Putamen (tissue), 1 donor: ENCODE measurements around the gene AUTS2.
A peak's percentile ranks its signal among the peaks of the same experiment; 100 is the strongest.
"Not testable (repeated sequence)": the region's sequence is repeated elsewhere in the genome, so short reads cannot be mapped to it uniquely, and the experiment has no call there.

Source experiments
- DNase-seq: peaks from one replicate; pipeline ENCODE4 v3.0.0-alpha.2; 2016; ENCODE audit warnings: low spot score

AUTS2 gene

GRCh38 chr7:70630818-70631457 lies 1032.7 kb downstream of the AUTS2 start:
- DNase-seq = no peak

GRCh38 chr7:70631718-70632117 lies 1033.4 kb downstream of the AUTS2 start:
- no peak for DNase-seq

DNA sequence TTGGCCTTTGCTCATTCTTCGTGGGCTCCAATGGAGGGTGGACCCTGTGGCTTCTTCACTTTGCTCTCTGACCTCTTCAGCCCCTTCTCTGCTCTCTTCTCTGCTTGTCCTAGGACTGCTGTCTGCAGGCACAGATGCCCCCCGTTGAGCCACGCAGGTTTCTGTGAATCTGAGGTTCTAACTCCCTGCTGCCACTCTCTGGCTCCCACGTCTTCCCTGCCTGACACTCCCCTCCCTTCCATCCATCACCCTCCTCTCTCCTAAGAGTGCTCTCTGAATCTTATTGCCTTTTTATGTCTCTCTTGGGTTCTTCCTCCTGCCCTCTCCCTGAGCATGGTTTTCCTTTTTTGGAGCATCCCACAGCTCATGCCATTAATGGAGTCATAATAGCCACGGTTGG lies 1034.1 kb downstream of the AUTS2 start:
- peak; percentile 52 for DNase-seq

DNA sequence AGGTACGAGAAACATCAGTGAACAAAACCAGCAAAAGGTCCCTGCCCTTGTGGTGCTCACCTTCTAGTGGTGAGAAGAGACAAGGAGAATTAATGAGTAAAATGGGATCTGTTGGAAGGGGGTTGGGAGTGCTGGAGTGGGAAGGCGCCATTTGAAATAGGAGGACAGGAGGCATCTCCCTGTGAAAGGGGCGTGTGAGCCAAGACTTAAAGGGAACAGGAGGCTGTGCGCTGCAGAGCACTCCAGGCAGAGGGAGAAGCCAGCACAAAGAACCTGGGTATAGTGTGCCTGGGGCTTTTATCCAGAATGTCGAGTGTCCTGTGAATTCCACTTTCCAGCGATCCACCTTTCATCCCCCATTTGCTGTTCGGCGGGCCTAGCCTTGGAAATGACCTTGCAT lies 1035.8 kb downstream of the AUTS2 start:
- DNase-seq = no peak

- no peak for DNase-seq
These were observed 1036.4 kb downstream of the AUTS2 start for GRCh38 chr7:70634610-70635068.

GRCh38 chr7:70635633-70636032 lies 1037.4 kb downstream of the AUTS2 start:
- no peak for DNase-seq

GRCh38 chr7:70636169-70636568 lies 1037.9 kb downstream of the AUTS2 start:
- no peak for DNase-seq

DNA sequence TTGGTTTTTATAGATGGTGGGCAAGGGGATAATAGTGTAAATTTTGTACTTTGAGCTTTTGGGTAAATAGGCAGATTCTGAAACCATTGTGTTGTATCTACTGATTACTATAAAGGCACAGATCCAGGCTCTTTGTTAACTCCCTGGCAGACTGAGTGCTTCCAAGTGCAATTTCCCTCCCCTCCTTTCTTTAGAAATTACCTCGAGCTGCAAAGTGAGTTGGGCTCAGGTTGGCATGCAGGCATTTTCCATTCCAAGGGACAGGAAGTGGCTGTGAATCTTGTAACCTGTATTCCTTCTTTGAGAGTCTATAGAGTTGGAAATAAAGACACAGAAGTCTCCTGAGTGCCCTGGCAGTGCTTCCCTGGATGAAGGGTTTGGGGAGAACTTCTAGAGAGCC lies 1039.5 kb downstream of the AUTS2 start:
- no peak for DNase-seq

DNA sequence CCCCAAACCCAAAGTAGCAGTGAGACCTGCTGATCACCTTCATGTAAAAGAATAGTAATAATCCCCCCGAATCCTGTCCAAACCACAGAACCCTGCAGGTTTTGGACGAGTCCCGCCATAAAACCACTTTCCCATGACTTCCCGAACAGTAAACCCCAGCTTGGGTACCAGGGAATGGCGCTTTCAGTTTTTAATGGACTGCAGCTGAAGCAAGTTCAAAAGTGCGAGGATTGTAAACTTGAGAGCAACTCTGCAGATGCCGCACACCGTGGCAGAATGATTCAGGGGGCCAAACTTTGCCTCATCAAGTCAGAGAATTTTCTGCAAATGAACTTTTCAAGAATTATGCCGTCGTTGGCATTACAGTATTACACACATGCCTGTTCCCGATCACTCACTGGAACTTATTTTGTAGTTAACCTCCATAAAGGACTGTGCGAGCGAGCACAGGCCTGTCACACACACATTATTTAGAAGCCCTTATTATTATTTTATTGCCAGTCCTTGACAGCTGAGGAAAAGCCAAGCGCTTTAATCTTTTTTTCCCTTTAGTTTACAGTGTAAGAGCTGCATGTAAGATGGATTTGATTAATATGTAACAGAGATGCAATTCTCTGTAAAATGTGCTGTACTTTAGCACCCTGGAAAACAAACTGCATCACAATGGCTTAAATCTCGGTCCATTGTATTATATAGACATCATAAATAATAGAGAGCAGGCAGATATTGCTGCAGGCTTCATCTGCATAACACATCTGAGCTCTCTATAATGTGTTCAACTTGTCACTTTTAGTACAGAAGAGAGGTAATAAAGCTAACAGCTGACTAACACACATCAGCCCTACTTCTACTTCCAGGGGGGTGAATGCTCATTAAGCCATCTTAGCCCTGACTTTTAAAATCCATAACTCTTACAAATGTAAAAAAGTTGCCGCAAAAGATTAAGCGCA lies 1040.2 kb downstream of the AUTS2 start:
- no peak for DNase-seq

DNA sequence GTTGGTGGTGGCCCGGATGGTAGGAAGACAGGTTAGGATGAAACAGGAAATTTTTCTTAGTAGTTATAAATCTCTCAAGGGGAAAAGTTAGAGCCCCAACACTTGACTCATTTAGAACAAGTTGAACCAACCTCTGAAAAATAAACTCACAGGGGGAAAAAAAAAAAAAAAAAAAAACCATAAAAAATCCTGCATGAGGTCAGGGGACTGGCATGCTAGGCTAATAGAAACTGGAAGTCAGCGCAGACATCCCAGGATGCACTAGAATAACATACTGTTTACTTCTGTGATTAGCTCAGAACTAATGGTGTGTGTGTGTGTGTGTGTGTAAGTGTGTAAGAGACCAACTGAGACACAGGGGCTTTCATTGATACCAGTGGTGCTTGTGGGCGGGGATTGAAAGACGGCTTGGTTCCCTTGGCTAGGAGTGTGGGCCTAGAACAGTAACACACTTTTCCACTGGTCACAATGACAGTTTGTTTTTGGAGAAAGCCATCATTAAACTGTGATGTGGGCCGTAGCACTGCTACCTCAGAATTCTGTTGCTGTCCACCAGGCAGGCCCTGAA lies 1042.1 kb downstream of the AUTS2 start:
- DNase-seq = no peak

DNA sequence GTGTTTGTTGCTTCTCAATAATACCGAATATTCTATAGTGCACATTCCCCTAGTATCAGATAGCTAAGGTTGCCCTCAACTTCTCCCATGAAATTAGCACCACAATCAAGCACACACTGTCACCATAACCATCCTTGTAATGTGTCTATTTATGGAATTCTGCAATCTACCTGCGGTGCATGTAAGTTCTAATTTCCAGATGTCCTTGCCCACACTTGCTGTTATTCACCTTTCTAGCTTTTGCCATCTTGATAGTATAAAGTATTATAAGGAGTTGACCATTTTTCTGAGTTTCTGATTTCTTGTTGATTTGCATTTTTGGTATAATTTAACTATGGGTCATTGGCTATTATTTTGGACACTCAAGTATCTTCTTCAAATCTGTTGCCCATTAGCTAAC lies 1043.6 kb downstream of the AUTS2 start:
- no peak for DNase-seq

- no peak for DNase-seq
These were observed 1047.0 kb downstream of the AUTS2 start for GRCh38 chr7:70645279-70645678.

- DNase-seq = no peak
These were observed 1047.6 kb downstream of the AUTS2 start for GRCh38 chr7:70645876-70646351.

GRCh38 chr7:70646536-70647248 lies 1048.4 kb downstream of the AUTS2 start:
- DNase-seq = peak; percentile 13

DNA sequence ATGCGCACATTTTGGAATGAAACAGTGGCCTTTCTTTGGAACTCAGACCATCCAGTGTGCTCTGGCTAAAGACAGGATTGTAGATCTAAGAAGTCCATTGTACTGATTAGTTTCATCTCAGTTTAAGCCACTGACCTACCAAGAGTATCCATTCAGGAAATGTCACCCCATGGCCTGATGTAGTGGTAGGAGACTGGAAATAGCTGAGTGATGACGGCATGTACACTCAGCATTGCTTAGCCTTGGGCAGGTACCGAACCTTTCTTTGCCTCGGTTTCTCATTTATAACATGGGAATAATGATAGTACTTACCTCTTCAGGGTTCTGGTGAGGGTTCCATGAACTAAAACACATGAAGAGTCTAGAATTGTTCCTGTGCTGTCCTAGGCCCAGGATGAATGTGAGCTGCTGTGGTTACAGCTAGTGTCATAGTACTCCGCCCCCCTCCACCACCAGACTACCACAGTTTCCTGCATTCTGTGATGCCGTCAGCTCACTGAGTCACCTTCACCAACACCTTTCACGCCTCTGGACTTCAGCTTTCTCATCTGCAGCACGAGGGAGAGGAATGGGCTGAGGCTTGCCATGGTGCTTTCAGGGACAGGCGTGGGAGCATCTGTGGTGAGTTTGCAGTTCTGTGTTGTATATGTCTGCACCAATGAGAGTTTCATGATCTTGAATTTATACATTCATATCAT lies 1049.7 kb downstream of the AUTS2 start:
- no peak for DNase-seq

- not testable (repeated sequence) for DNase-seq
These were observed 1050.2 kb downstream of the AUTS2 start for GRCh38 chr7:70648499-70648861.

DNA sequence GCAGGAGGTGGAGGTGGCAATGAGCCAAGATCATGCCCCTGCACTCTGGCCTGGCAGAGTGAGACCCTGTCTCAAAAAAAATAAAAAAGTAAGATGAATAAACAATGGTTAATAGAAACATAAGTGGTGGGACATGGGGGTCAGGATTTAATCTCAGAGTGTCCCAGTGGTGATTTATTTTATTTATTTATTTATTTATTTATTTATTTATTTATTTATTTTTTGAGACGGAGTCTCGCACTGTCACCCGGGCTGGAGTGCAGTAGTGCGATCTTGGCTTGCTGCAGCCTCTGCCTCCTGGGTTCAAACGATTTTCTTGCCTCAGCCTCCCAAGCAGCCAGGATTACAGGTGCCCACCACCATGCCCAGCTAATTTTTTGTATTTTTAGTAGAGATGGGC lies 1051.0 kb downstream of the AUTS2 start:
- no peak for DNase-seq

DNA sequence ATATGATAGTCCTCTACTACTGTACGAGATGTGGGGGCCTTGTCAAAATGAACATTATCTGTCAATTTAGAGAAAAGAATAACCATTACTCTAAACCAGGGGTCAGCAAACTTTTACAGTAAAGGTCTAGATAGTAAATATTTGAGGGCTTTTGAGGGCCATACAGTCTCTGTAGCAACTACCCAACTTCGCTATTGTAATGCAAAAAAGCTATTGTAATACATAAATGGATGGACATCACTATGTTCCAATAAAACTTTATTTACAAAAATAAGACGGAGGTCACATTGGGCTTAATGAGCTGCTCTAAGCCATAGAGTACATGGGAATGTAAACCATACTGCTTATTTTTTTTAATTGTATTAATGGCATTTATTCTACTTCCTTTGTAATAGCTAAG lies 1055.9 kb downstream of the AUTS2 start:
- no peak for DNase-seq

GRCh38 chr7:70654979-70655378 lies 1056.7 kb downstream of the AUTS2 start:
- DNase-seq = no peak

DNA sequence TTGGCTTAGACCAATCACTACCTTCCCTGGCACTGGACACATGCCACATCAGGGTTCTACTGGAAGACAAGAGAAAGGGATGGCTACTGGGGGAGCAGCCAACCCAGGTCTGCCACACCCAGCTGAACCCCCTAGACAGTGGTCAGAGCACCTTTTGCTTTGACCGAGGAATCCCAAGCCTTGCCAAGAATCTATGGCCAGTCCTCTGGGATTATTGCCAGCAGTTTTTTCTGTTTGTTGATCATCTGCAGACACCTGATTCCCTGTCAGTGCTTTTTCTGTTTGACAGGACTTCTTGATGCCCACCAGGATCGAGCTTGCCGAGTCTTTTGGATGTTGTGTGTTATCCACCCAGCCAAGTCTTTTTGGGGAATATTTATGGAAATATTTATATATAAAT lies 1057.4 kb downstream of the AUTS2 start:
- no peak for DNase-seq

GRCh38 chr7:70657571-70657970 lies 1059.3 kb downstream of the AUTS2 start:
- DNase-seq = no peak
